Measurements from ENCODE around the gene ATE1.

The ATE1 gene

DNA sequence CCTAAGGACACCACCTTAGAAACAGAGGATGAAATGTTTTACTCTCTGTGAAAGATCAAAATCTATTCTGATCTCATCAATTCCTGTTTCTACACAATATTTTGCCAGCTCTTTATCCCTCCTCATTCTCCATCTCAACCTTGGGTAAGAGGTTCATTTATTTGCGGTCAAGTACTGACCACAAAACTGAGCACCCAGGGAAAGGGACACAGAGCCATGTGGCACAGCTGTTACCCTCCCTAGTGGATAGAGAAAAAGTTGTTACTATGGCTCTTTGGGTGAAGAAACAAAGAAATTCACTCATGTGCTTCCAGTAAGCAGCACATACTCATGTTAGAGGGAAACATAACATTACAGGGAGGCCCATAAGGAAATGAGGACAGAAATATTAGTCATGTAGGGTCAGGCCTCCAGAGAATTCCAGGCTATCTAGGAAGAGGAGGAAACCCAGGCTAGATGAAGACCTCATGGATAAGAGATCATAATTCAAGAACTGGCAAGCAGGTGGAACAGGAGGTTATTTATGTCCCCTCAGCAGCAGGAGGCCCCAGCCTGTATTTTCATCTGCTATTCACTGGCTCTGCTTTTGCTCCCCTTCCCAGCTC is 114.5 kb downstream of the ATE1 start:
- no peak overlapping the region for H3K9ac ChIP-seq (ENCODE audit: low read length)
- H3K9me3 ChIP-seq (ENCODE audit: control insufficient read depth, insufficient read depth, low read depth, low read length), result no peaks in the 10 kb centered on the region
- H3K36me3 ChIP-seq (ENCODE audit: control insufficient read depth, insufficient read depth, low read length), result no peaks in the 10 kb centered on the region
- H3K4me3 ChIP-seq (ENCODE audit: low read depth, low read length), result no peak overlapping the region
- no peak overlapping the region for H3K27ac ChIP-seq (ENCODE audit: low read depth, low read length)
- H3K27me3 ChIP-seq (ENCODE audit: control insufficient read depth, insufficient read depth, low read length), result no peaks in the 10 kb centered on the region
- H3K4me1 ChIP-seq (ENCODE audit: control insufficient read depth, insufficient read depth, low read length), result no peaks in the 10 kb centered on the region

DNA sequence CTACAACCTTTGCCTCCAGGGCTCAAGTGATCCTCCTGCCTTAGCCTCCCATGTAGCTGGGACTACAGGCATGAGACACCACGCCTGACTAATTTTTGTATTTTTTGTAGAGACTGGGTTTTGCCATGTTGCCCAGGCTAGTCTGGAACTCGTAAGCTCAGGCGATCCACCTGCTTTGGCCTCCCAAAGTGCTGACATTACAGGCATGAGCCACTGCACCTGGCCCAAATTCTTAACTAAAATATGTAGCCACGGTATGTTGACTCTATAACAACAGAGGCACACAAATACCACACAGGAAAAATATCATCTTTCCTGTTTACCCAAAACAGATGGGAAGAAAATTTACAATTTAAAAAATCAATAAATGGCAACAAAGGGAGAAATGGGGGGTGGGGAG is 115.8 kb downstream of the ATE1 start:
- Histone ChIP-seq H3K4me3 (ENCODE audit: low read depth, low read length) (no peak overlapping the region), H3K4me1 (ENCODE audit: control insufficient read depth, insufficient read depth, low read length) (no peaks in the 10 kb centered on the region), H3K36me3 (ENCODE audit: control insufficient read depth, insufficient read depth, low read length) (no peaks in the 10 kb centered on the region), H3K9ac (ENCODE audit: low read length) (no peak overlapping the region), H3K27ac (ENCODE audit: low read depth, low read length) (no peak overlapping the region), H3K27me3 (ENCODE audit: control insufficient read depth, insufficient read depth, low read length) (no peaks in the 10 kb centered on the region), H3K9me3 (ENCODE audit: control insufficient read depth, insufficient read depth, low read depth, low read length) (no peaks in the 10 kb centered on the region)

DNA sequence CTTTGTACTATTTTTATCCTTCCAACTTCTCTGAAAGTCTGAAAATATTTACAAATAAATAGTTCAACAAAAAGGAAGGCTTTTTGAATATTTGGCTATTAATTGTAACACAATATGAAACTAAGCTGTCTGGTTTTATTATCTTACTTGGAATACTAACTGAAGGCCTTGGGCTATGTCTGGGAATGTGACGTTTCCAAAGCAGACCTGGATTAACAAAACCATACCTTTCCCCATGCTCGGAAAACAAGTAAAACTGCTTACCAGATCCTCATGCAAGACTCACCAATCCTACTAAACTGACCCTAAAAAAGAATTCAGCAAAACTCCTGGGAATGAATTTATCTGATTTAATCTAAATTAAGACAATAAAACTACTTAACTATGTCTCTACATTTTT is 116.4 kb downstream of the ATE1 start:
- Histone ChIP-seq H3K27ac (ENCODE audit: low read depth, low read length) (no peak overlapping the region), H3K36me3 (ENCODE audit: control insufficient read depth, insufficient read depth, low read length) (no peaks in the 10 kb centered on the region), H3K27me3 (ENCODE audit: control insufficient read depth, insufficient read depth, low read length) (no peaks in the 10 kb centered on the region), H3K4me3 (ENCODE audit: low read depth, low read length) (no peak overlapping the region), H3K9ac (ENCODE audit: low read length) (no peak overlapping the region), H3K9me3 (ENCODE audit: control insufficient read depth, insufficient read depth, low read depth, low read length) (no peaks in the 10 kb centered on the region), H3K4me1 (ENCODE audit: control insufficient read depth, insufficient read depth, low read length) (no peaks in the 10 kb centered on the region)

DNA sequence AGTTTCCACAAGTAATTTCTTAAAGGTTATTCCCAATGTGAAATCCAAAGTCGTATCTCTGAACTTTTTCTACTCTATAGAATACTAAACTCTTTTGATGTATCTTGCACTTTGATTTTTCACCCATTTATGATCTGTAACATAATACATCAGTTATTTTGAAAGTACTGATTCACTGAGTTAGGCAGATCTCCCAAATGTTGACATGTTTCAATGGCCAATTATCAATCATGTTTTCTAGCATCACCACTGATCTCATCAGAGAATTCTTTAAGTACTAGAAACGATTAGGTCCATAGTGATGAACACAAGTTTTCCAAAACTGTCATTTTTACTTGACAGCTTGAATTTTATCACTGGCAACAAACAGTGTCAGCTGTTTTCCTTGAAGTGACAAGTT is 119.0 kb downstream of the ATE1 start:
- no peak overlapping the region for H3K9ac ChIP-seq (ENCODE audit: low read length)
- H3K27ac ChIP-seq (ENCODE audit: low read depth, low read length), result no peak overlapping the region
- no peaks in the 10 kb centered on the region for H3K27me3 ChIP-seq (ENCODE audit: control insufficient read depth, insufficient read depth, low read length)
- H3K4me3 ChIP-seq (ENCODE audit: low read depth, low read length), result no peak overlapping the region
- H3K4me1 ChIP-seq (ENCODE audit: control insufficient read depth, insufficient read depth, low read length), result no peaks in the 10 kb centered on the region
- no peaks in the 10 kb centered on the region for H3K9me3 ChIP-seq (ENCODE audit: control insufficient read depth, insufficient read depth, low read depth, low read length)
- no peaks in the 10 kb centered on the region for H3K36me3 ChIP-seq (ENCODE audit: control insufficient read depth, insufficient read depth, low read length)

DNA sequence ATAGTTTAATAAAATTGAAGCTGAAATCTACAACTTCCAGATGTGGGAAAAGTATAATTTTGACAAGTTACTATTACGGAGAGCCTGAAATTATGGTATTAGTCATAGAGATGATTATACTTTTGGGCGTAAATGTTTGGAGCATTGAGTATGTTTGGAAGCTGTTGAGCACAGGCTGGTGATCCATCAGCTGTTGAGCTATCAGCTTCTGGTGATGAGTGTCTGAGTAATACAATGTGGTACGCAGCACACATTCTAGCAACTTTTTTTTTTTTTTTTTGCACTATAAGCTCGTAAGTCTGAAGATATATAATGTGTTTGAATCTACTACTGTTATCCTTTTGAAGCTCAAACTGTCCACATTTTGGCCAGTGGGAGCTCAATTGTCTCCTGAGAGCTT is 123.4 kb downstream of the ATE1 start:
- Histone ChIP-seq H3K4me3 (ENCODE audit: low read depth, low read length) (no peak overlapping the region), H3K27ac (ENCODE audit: low read depth, low read length) (no peak overlapping the region), H3K4me1 (ENCODE audit: control insufficient read depth, insufficient read depth, low read length) (no peaks in the 10 kb centered on the region), H3K27me3 (ENCODE audit: control insufficient read depth, insufficient read depth, low read length) (no peaks in the 10 kb centered on the region), H3K36me3 (ENCODE audit: control insufficient read depth, insufficient read depth, low read length) (no peaks in the 10 kb centered on the region), H3K9me3 (ENCODE audit: control insufficient read depth, insufficient read depth, low read depth, low read length) (no peaks in the 10 kb centered on the region), H3K9ac (ENCODE audit: low read length) (no peak overlapping the region)

DNA sequence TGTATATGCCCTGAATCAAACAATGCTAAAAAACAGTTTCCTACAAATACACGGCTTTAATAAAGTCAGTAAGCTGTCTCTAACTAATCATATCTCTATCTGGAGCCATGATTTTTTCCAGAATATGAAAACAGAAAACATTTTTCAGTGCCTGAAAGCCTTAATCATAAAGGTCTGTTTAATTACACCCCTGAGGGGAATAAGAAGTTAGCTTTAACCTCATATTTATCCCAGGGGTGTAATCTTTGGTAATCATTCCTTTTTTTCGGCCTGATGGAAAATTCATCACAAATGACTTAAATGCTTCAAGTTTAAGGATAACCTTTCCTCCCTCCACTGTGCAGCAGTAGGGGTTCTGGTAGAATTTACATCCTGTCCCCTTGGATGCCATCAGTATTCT is 124.2 kb downstream of the ATE1 start:
- H3K9ac ChIP-seq (ENCODE audit: low read length), result no peak overlapping the region
- no peaks in the 10 kb centered on the region for H3K36me3 ChIP-seq (ENCODE audit: control insufficient read depth, insufficient read depth, low read length)
- H3K27ac ChIP-seq (ENCODE audit: low read depth, low read length), result no peak overlapping the region
- no peak overlapping the region for H3K4me3 ChIP-seq (ENCODE audit: low read depth, low read length)
- H3K4me1 ChIP-seq (ENCODE audit: control insufficient read depth, insufficient read depth, low read length), result no peaks in the 10 kb centered on the region
- H3K9me3 ChIP-seq (ENCODE audit: control insufficient read depth, insufficient read depth, low read depth, low read length), result no peaks in the 10 kb centered on the region
- H3K27me3 ChIP-seq (ENCODE audit: control insufficient read depth, insufficient read depth, low read length), result no peaks in the 10 kb centered on the region

DNA sequence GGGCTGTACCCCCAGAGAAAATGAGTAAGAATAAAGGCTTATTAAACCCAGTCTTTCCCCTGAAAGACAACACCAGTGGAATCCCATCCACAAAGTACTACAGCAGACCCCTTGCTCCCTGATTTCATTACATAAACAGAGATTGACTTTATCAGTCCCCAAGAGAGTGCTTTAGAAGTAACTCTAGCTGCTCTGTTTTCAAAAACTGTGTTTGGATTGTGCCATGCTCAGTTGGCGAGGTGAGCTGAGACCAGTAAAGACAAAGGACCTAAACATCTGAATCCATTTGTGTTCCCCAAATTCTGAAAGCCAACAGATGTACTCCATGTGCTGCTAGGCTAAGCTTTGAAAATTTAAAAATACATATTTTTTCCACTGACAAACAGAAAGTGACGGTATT is 127.0 kb downstream of the ATE1 start:
- H3K36me3 ChIP-seq (ENCODE audit: control insufficient read depth, insufficient read depth, low read length), result no peaks in the 10 kb centered on the region
- no peak overlapping the region for H3K9ac ChIP-seq (ENCODE audit: low read length)

DNA sequence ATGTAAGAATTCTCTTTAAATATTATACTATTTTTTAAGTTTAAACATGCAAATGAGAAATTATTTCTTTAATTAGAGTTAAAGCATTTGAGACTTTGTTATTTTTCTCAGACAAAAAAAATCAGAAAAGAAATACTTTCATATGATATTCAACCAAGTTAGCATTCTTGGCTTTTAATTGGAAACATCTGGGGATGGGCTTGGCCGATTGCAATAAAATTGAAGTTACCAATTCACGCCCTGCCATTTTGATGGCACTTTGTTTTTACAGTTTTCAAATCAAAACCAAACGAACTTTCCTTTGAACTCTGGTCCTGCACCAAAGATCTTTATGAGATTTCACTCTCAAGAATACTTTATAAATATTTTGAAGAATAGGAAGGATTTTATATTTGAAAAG is 127.7 kb downstream of the ATE1 start:
- H3K27me3 ChIP-seq (ENCODE audit: control insufficient read depth, insufficient read depth, low read length), result no peaks in the 10 kb centered on the region
- H3K4me1 ChIP-seq (ENCODE audit: control insufficient read depth, insufficient read depth, low read length), result no peaks in the 10 kb centered on the region
- H3K27ac ChIP-seq (ENCODE audit: low read depth, low read length), result no peak overlapping the region
- H3K36me3 ChIP-seq (ENCODE audit: control insufficient read depth, insufficient read depth, low read length), result no peaks in the 10 kb centered on the region
- no peaks in the 10 kb centered on the region for H3K9me3 ChIP-seq (ENCODE audit: control insufficient read depth, insufficient read depth, low read depth, low read length)
- H3K4me3 ChIP-seq (ENCODE audit: low read depth, low read length), result no peak overlapping the region
- no peak overlapping the region for H3K9ac ChIP-seq (ENCODE audit: low read length)

More for the DNA sequence above, 127.0 kb downstream of the ATE1 start:
- H3K4me1 ChIP-seq (ENCODE audit: control insufficient read depth, insufficient read depth, low read length), result no peaks in the 10 kb centered on the region
- no peak overlapping the region for H3K27ac ChIP-seq (ENCODE audit: low read depth, low read length)
- no peaks in the 10 kb centered on the region for H3K27me3 ChIP-seq (ENCODE audit: control insufficient read depth, insufficient read depth, low read length)
- H3K4me3 ChIP-seq (ENCODE audit: low read depth, low read length), result no peak overlapping the region
- no peaks in the 10 kb centered on the region for H3K9me3 ChIP-seq (ENCODE audit: control insufficient read depth, insufficient read depth, low read depth, low read length)

DNA sequence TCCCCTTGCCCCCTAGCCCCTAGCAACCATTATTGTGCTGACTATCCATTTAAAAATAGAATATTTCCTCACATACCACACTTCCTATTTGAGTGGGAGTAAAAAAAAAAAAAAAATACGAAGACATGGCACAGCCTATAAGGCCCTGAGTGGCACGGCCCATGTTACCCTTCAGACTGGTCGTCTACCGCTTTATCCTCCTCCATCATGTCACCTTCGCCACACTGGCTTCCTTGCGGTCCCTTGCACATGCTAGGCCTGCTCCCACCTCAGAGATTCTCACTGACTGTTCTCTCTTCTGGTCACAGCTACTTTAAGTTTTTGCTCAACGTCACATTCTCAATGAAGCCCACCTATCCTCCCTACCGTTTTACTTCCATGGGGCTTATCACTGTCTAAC is 130.3 kb downstream of the ATE1 start:
- no peak overlapping the region for H3K27ac ChIP-seq (ENCODE audit: low read depth, low read length)
- H3K4me3 ChIP-seq (ENCODE audit: low read depth, low read length), result no peak overlapping the region
- no peaks in the 10 kb centered on the region for H3K4me1 ChIP-seq (ENCODE audit: control insufficient read depth, insufficient read depth, low read length)
- H3K9ac ChIP-seq (ENCODE audit: low read length), result no peak overlapping the region
- no peaks in the 10 kb centered on the region for H3K9me3 ChIP-seq (ENCODE audit: control insufficient read depth, insufficient read depth, low read depth, low read length)
- no peaks in the 10 kb centered on the region for H3K36me3 ChIP-seq (ENCODE audit: control insufficient read depth, insufficient read depth, low read length)
- H3K27me3 ChIP-seq (ENCODE audit: control insufficient read depth, insufficient read depth, low read length), result no peaks in the 10 kb centered on the region

DNA sequence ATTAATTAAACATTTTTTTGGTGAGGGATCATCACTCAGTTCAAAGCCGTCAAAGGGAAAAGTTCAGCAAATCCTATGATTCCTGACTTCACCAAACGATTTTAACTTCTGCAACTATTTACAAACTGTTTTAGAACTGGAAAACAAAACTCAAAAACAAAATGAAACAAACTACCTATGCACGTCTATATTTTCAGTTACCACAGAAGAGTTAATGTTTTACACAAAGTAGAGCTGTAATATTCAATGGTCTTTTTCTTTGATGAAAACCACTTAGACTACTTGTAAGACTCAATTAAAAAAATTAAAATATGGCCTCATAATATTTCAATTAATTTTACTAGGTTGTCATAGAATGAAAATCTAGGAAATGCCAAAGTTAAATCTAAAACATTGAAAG is 131.5 kb downstream of the ATE1 start:
- Histone ChIP-seq H3K27me3 (ENCODE audit: control insufficient read depth, insufficient read depth, low read length) (no peaks in the 10 kb centered on the region), H3K27ac (ENCODE audit: low read depth, low read length) (no peak overlapping the region), H3K9ac (ENCODE audit: low read length) (no peak overlapping the region), H3K9me3 (ENCODE audit: control insufficient read depth, insufficient read depth, low read depth, low read length) (no peaks in the 10 kb centered on the region), H3K4me3 (ENCODE audit: low read depth, low read length) (no peak overlapping the region), H3K36me3 (ENCODE audit: control insufficient read depth, insufficient read depth, low read length) (no peaks in the 10 kb centered on the region), H3K4me1 (ENCODE audit: control insufficient read depth, insufficient read depth, low read length) (peaks cover 4% of the 10 kb centered on the region; the same call in 1 of the 2 replicates)

DNA sequence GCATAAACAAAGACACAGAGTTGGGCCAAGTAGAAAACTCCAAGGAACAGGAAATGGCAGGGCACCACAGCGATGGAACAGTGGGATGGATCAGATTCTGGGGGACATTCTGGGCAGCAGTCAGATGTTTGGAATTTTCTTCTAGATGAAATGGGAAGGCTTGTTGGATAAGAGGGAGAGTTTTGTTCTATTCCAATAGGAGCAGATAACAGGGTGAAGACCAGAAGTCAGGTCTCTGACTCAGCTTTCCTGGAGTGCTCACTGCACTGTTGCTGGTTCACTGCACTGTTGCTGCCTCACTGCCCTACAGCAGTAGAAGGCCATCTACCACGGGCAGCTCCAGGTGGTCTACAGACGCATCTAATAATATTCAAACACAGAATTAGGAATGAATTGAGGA is 135.6 kb downstream of the ATE1 start:
- H3K4me3 ChIP-seq (ENCODE audit: low read depth, low read length), result no peak overlapping the region
- H3K9me3 ChIP-seq (ENCODE audit: control insufficient read depth, insufficient read depth, low read depth, low read length), result no peaks in the 10 kb centered on the region
- no peaks in the 10 kb centered on the region for H3K27me3 ChIP-seq (ENCODE audit: control insufficient read depth, insufficient read depth, low read length)
- no peak overlapping the region for H3K27ac ChIP-seq (ENCODE audit: low read depth, low read length)
- H3K4me1 ChIP-seq (ENCODE audit: control insufficient read depth, insufficient read depth, low read length), result peaks cover 4% of the 10 kb centered on the region; the same call in 1 of the 2 replicates
- H3K36me3 ChIP-seq (ENCODE audit: control insufficient read depth, insufficient read depth, low read length), result peaks cover 4% of the 10 kb centered on the region
- H3K9ac ChIP-seq (ENCODE audit: low read length), result no peak overlapping the region

DNA sequence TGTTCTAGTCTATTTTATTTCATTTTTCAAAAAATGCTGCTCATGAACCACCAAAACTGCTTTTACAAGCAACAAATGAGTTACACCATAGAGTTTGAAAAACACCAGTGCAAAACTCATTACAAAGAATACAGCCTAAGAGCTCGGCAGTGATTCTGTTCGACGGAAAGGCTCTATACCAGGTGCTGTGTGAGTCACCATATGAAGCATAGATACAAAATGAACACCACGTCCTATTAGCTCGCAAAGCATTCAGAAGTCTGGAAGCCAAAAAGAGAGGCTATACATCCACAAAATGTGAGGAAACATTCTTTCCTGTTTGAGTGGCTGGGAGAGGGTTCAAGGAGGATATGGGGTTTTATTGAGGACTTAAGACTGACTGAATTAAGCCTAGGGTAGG is 136.1 kb downstream of the ATE1 start:
- Histone ChIP-seq H3K27ac (ENCODE audit: low read depth, low read length) (no peak overlapping the region), H3K4me3 (ENCODE audit: low read depth, low read length) (no peak overlapping the region), H3K9me3 (ENCODE audit: control insufficient read depth, insufficient read depth, low read depth, low read length) (no peaks in the 10 kb centered on the region), H3K27me3 (ENCODE audit: control insufficient read depth, insufficient read depth, low read length) (no peaks in the 10 kb centered on the region), H3K36me3 (ENCODE audit: control insufficient read depth, insufficient read depth, low read length) (peaks cover 4% of the 10 kb centered on the region), H3K9ac (ENCODE audit: low read length) (no peak overlapping the region), H3K4me1 (ENCODE audit: control insufficient read depth, insufficient read depth, low read length) (peaks cover 4% of the 10 kb centered on the region; the same call in 1 of the 2 replicates)

All from HUES6 (cell line).